ENCODE data around the gene DPH2.

DPH2 gene

GRCh38 chr1:43992232-43992995 lies 22.6 kb downstream of the DPH2 start:
- TF ChIP-seq ZFX (IDR thresholded peaks at IDR 0.05): no peak
- TF ChIP-seq, protein P1, sequence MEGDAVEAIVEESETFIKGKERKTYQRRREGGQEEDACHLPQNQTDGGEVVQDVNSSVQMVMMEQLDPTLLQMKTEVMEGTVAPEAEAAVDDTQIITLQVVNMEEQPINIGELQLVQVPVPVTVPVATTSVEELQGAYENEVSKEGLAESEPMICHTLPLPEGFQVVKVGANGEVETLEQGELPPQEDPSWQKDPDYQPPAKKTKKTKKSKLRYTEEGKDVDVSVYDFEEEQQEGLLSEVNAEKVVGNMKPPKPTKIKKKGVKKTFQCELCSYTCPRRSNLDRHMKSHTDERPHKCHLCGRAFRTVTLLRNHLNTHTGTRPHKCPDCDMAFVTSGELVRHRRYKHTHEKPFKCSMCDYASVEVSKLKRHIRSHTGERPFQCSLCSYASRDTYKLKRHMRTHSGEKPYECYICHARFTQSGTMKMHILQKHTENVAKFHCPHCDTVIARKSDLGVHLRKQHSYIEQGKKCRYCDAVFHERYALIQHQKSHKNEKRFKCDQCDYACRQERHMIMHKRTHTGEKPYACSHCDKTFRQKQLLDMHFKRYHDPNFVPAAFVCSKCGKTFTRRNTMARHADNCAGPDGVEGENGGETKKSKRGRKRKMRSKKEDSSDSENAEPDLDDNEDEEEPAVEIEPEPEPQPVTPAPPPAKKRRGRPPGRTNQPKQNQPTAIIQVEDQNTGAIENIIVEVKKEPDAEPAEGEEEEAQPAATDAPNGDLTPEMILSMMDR (conservative IDR thresholded peaks at IDR 0.05): no peak
- H3K27ac ChIP-seq: peak overlapping the region; percentile 75

DNA sequence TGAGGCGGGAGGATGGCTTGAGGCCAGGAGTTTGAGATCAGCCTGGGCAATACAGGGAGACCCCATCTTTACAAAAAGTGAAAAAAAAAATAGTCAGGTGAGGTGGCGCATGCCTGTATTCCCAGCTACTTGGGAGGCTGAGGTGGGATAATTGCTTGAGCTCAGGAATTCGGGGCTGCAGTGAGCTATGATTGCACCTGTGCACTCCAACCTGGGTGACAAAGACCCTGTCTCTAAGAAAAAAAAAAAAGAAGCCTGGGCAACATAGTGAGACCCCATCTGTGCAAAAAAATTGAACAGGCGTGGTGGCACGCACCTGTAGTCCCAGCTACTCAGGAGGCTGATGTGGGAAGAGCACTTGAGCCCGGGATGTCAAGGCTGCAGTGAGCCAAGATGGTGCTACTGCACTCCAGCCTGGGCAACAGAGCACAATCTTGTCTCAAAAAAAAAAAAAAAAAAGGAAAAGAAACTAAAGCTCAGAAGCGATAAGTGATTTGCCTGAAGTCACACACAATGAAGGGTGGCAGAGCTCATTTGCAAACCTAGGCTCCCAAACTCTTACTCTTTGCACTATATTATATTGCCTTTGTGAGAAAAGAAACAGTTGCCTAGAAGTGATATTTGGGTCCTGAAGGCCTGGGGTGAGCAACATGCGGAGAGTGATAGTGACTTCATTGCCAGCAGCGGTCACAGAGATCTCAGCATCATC lies 23.6 kb downstream of the DPH2 start:
- H3K27ac ChIP-seq: no peak overlapping the region
- TF ChIP-seq, protein P1 (conservative IDR thresholded peaks at IDR 0.05): no peak
- TF ChIP-seq ZFX (IDR thresholded peaks at IDR 0.05): no peak

DNA sequence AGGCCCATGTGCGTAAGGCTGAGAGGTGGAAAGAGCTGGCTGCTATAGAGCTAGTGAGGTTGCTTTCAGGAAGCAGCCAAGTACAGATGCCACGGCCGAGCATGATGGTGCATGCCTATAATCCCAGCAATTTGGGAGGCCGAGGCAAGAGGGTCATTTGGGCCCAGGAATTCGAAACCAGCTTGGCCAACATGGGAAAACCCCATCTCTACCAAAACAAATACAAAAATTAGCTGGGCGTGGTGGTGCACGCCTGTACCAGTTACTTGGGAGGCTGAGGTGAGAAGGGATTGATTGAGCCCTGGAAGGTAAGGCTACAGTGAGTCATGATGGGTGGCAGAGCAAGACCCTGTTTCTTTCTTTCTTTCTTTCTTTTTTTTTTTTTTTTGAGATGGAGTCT lies 24.3 kb downstream of the DPH2 start:
- H3K27ac ChIP-seq: no peak overlapping the region
- TF ChIP-seq ZFX (IDR thresholded peaks at IDR 0.05): no peak
- TF ChIP-seq, protein P1 (conservative IDR thresholded peaks at IDR 0.05): no peak

- H3K27ac ChIP-seq: no peak overlapping the region
- TF ChIP-seq, protein P1 (conservative IDR thresholded peaks at IDR 0.05): no peak; the same call in 1 of the 2 replicates
- TF ChIP-seq ZFX (IDR thresholded peaks at IDR 0.05): no peak
Observed at GRCh38 chr1:43994794-43995790, 25.3 kb downstream of the DPH2 start.

DNA sequence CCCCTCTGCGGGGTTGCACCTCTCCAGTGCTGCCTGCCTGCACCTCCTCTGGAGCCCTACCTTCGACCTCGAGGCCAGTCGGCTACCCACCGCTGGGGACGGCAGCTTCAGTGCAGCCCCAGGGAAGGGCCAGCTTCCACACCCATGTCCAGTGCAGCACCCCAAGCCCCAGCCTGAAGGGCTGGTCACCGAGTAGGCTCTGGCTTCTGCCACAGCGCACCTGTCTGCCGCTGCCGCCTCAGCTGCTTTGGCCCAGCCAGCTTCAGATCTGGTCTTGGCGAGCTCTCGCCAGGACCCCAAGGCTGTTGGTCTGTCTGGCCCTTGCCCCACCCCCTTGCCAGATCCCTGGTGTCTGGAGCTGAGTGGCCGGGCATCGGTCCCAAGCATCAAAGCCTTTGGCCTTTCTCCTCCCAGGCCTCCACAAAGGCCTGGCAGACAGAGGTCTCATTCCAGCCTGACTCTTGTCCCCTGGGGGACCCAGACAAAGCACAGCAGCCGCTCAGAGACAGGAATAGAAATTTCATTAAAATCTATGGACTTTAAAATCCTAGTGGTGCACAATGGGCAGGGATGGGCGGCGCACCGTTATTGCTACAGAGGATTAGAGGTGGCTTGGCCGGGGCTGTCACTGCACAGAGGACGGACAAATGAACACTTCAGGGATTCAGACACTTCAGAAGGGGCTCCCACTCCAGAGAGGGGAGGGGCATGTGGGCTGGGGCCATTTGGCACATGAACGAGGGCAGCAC lies 26.3 kb downstream of the DPH2 start:
- TF ChIP-seq, protein P1 (conservative IDR thresholded peaks at IDR 0.05): no peak
- TF ChIP-seq ZFX (IDR thresholded peaks at IDR 0.05): no peak
- H3K27ac ChIP-seq: no peak overlapping the region

DNA sequence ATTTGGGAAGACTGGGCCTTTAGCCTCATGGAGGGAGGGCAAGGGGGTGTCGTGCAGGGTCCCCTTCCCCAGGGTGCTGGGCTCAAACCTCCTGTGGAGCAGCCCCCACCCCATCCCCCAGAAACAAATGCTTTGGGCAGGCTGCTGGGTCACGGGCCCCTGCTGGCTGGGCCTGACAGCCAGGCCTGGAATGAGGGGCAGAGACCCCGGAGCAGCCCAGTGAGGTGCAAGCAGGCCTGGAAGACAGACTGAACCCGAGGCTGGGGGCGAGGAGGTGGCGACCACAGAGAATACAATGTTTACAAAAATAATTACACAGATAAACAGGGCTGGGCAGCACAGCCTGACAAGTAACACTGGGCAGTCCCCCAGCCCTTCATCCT lies 26.9 kb downstream of the DPH2 start:
- H3K27ac ChIP-seq: no peak overlapping the region
- no peak for TF ChIP-seq ZFX (IDR thresholded peaks at IDR 0.05)
- TF ChIP-seq, protein P1 (conservative IDR thresholded peaks at IDR 0.05): no peak
